HG03064 (cell line): ENCODE results near the gene SCAF4.
"Not testable (repeated sequence)": the region's sequence is repeated elsewhere in the genome, so short reads cannot be mapped to it uniquely, and the experiment has no call there.

Source experiments
- ATAC-seq: cut with Tn5 transposase; IDR thresholded peaks from one replicate; pipeline ENCODE4 v1.9.1; 2021; ENCODE audit warnings: low read depth; ENCODE audit not compliant: unreplicated experiment

SCAF4 gene

GRCh38 chr21:31675318-31675717 is 56.6 kb downstream of the SCAF4 start:
- no peak for ATAC-seq

DNA sequence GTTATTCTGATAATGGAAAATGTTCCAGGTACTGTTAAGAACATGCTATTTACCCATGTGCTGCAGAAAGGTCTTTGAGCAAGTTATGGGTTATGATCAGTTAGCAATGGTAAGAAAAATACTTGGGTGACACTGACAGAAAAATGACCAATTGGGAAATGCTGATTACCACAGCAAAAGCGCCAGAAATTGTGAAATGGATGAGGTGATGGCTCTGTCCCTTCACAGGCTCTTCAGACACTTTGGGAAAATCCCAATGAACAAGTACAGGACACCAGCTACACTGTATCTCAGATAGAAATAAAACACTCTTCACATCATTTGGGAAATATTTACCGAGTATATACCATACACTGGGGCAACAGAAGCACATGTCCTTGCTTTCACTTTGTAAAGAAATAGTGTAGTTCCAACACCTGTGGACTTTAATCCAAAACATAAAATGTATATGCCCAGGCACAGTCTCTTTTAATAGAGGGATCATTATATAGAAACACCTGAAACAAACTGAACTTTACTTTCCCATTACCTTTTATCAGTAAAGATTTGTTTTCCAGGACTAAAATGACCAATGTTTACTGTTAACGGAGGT is 58.5 kb downstream of the SCAF4 start:
- ATAC-seq: no peak

- no peak for ATAC-seq
Observed at GRCh38 chr21:31671931-31672330, 60.0 kb downstream of the SCAF4 start.

GRCh38 chr21:31671146-31671716 is 60.7 kb downstream of the SCAF4 start:
- no peak for ATAC-seq

DNA sequence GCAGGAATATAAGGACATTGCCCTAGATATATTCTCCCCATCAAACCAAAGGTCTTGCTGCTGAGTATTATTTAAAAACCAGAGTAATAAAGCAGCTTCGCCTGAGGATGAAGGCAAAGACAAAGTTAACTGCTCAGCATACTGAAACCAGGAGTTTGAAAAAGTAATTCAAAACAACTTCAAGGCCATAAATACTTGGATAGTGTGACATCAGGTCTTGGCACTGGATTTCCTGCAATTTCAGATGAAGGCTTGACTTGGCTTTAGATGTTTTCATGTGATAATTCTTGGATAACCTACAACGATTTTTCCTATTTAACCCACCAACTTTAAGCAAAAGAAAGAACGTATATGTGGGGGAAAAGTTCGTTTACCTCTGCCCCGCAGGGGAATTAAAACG is 61.8 kb downstream of the SCAF4 start:
- ATAC-seq: no peak

DNA sequence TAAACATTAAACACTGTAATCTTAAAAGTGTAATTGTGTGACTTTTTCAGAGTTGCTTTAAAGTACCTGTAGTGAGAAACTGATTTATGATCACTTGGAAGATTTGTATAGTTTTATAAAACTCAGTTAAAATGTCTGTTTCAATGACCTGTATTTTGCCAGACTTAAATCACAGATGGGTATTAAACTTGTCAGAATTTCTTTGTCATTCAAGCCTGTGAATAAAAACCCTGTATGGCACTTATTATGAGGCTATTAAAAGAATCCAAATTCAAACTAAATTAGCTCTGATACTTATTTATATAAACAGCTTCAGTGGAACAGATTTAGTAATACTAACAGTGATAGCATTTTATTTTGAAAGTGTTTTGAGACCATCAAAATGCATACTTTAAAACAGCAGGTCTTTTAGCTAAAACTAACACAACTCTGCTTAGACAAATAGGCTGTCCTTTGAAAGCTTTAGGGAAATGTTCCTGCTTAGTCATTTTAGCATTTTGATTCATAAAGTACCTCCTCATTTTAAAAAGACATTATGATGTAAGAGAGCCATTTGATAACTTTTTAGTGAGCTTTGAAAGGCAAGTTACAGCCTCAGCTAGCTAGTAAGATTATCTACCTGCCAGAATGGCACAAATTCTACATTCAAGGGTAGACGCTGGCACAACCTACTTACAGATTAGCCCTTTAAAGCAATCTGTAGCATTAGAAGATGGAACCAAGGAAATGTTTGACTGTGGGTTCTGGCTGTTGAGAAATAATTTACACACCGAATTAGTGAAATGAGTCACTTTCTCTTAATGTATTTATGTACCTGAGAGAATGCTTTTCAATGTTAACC is 63.0 kb downstream of the SCAF4 start:
- no peak for ATAC-seq

DNA sequence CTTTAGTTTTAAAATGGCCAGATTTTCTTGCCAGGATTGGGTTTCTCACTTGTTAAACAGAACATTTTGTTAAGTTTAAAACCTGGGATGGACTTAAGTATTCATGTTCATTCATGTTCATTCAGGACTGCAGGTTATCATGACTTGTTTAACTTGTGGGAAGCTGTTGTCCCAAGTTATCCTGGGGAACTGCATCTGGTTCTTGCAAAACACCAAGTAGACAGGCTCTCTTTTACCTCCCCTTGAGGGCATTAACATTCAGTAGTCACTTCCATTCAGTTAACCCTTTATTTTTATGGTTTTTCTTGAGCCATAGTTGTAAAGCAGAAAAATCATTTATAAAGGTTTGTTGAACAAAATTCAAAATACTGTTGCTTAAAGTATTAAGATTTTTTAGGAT is 64.3 kb downstream of the SCAF4 start:
- ATAC-seq: no peak

- no peak for ATAC-seq
Observed at GRCh38 chr21:31667132-31667531, 64.8 kb downstream of the SCAF4 start.

DNA sequence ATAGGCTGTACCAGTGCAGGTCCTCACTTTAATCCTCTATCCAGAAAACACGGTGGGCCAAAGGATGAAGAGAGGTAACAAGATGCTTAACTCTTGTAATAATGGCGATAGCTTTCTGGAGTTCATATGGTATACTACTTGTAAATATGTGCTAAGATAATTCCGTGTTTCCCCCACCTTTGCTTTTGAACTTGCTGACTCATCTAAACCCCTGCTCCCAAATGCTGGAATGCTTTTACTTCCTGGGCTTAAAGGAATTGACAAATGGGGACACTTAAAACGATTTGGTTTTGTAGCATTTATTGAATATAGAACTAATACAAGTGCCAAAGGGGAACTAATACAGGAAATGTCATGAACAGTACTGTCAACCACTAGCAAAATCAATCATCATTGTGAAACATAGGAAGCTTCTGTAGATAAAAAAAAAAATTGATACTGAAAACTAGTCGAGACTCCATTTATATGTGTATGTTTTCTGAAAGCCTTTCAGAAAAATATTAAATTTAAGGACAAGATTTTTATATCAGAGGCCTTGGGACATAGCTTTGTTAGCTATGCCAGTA is 65.4 kb downstream of the SCAF4 start:
- ATAC-seq: no peak

GRCh38 chr21:31665869-31666268 is 66.0 kb downstream of the SCAF4 start:
- not testable (repeated sequence) for ATAC-seq

DNA sequence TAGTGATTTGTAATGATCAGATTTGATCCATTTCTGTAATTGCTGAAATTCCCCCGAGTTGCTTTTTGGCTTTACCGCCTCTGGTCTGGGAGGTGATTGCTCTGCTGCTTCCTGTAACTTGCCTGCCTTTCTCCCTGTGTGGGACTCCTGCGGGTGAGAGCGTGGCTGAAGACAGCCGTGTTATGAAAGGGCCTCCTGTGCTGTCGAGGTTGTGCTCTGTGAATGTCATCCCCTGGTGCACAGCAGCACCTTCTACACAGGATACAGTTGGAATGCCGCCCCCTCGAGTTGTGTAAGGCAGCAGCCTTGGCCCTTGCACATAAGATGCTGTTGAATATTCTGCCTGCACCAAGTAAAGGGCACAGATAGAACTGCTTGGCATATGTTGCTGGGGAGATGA is 66.5 kb downstream of the SCAF4 start:
- ATAC-seq: no peak

- no peak for ATAC-seq
Observed at GRCh38 chr21:31663584-31664249, 68.2 kb downstream of the SCAF4 start.

- no peak for ATAC-seq
Observed at GRCh38 chr21:31660591-31660990, 71.3 kb downstream of the SCAF4 start.

DNA sequence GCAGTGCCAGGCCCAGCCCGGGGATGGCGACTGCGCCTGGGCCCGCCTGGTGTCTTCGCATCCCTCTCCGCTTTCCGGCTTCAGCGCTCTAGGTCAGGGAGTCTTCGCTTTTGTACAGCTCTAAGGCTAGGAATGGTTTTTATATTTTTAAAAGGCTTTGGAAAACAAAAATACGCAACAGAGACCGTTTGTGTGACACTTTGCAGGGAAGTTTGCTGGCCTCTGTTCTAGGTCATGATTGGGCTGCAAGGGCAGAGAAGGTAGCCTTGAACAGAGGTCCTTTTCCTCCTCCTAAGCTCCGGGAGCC is 71.7 kb downstream of the SCAF4 start:
- ATAC-seq: peak; percentile 28

- ATAC-seq: peak; percentile 91
Observed at GRCh38 chr21:31659536-31660258, 72.2 kb downstream of the SCAF4 start, which contains the start of gene SOD1. SOD1 (plus strand) TSS chr21:31659693; CDS start chr21:31659770, 77 bp downstream.

GRCh38 chr21:31659286-31659535 is 72.7 kb downstream of the SCAF4 start:
- peak; percentile 30 for ATAC-seq

- ATAC-seq: no peak
Observed at GRCh38 chr21:31658053-31658452, 73.9 kb downstream of the SCAF4 start.

GRCh38 chr21:31656199-31657095 is 75.5 kb downstream of the SCAF4 start:
- ATAC-seq: no peak

- not testable (repeated sequence) for ATAC-seq
Observed at GRCh38 chr21:31654821-31655580, 76.9 kb downstream of the SCAF4 start.
